Keratinocyte (primary cell): ENCODE data around the gene PAPPA2. TPM values are rescaled to one million over a fixed set of nuclear protein-coding genes. Genes with fewer than 3 reads are reported as not detected.

Source experiments
- DNase-seq: peaks from one replicate; pipeline ENCODE4 v3.0.0-alpha.2; 2011; ENCODE audit warnings: low read depth, missing footprints, low spot score
- FAIRE-seq: peaks from 2 replicates; lab custom pipeline; 2011; peaks lifted over from hg19 to GRCh38; lab: Jason Lieb, UNC
- H2AFZ ChIP-seq: 2 replicates; pipeline ENCODE4 v1.6.0; 2012; ENCODE audit warnings: low read length, control low read depth, inconsistent platforms; ENCODE audit not compliant: control insufficient read depth
- H3K27ac ChIP-seq: 2 replicates; pipeline ENCODE4 v1.5.1; 2011; ENCODE audit warnings: low read length; ENCODE audit not compliant: control insufficient read depth, insufficient read depth
- H3K27me3 ChIP-seq: 3 replicates; pipeline ENCODE4 v1.6.0; 2011; ENCODE audit warnings: low read length; ENCODE audit not compliant: control insufficient read depth, insufficient read depth; ENCODE audit errors: extremely low read depth
- H3K36me3 ChIP-seq, 2 experiments: 2 replicates in 1 of 2; 3 replicates in 1 of 2; pipeline ENCODE4 v1.5.1; 2011; ENCODE audit warnings: low read length in 2 of 2, mild to moderate bottlenecking in 1 of 2; ENCODE audit not compliant: control insufficient read depth in 2 of 2, insufficient read depth in 2 of 2; ENCODE audit errors: extremely low read depth in 1 of 2
- H3K4me1 ChIP-seq: 3 replicates; pipeline ENCODE4 v1.5.1; 2011; ENCODE audit warnings: low read length; ENCODE audit not compliant: control insufficient read depth, insufficient read depth; ENCODE audit errors: extremely low read depth
- H3K4me2 ChIP-seq: 3 replicates; pipeline ENCODE4 v1.6.0; 2011; ENCODE audit warnings: low read depth, low read length; ENCODE audit not compliant: control insufficient read depth, insufficient read depth; ENCODE audit errors: extremely low read depth
- H3K4me3 ChIP-seq, 3 experiments: fragments of 200-600 bp in 1 of 3; sonication (generic) in 1 of 3; 2 replicates in 2 of 3; 3 replicates in 1 of 3; pipeline ENCODE4 v1.5.1; 2011 to 2016; ENCODE audit warnings: low read length in 3 of 3, mild to moderate bottlenecking in 3 of 3, control low read depth in 2 of 3, inconsistent platforms in 1 of 3, low read depth in 1 of 3, mixed read lengths in 1 of 3, mixed run types in 1 of 3, moderate library complexity in 1 of 3; ENCODE audit not compliant: control insufficient read depth in 2 of 3, insufficient read depth in 2 of 3; ENCODE audit errors: extremely low read depth in 1 of 3
- H3K79me2 ChIP-seq: 2 replicates; pipeline ENCODE4 v1.6.0; 2012; ENCODE audit warnings: low read length; ENCODE audit not compliant: control insufficient read depth, insufficient read depth
- H3K9ac ChIP-seq: 3 replicates; pipeline ENCODE4 v1.6.0; 2011; ENCODE audit warnings: low read length; ENCODE audit not compliant: control insufficient read depth, insufficient read depth; ENCODE audit errors: extremely low read depth
- H3K9me1 ChIP-seq: 3 replicates; pipeline ENCODE4 v1.6.0; 2011; ENCODE audit warnings: low read length; ENCODE audit not compliant: control insufficient read depth, insufficient read depth; ENCODE audit errors: extremely low read depth
- H3K9me3 ChIP-seq: 2 replicates; pipeline ENCODE4 v1.5.1; 2012; ENCODE audit warnings: low read depth, low read length; ENCODE audit not compliant: control insufficient read depth
- H4K20me1 ChIP-seq: 3 replicates; pipeline ENCODE4 v1.6.0; 2011; ENCODE audit warnings: low read length; ENCODE audit not compliant: control insufficient read depth, insufficient read depth; ENCODE audit errors: extremely low read depth
- EZH2 ChIP-seq: IDR thresholded peaks from one replicate; pipeline ENCODE4 v1.6.1; 2012; ENCODE audit warnings: inconsistent platforms, mild to moderate bottlenecking, low read length, moderate library complexity
- dilution Hi-C: fragments of 300-500 bp; cut with MboI; formaldehyde crosslinking; loops from one replicate; pipeline ENCODE4 v1.7.0; 2020; ENCODE audit warnings: low sequenced_read_pairs; ENCODE audit not compliant: extremely low pct_ligation_motif_present
- polyA plus RNA-seq, 5 experiments: library from polyadenylated mRNA; depleted of rRNA in 3 of 5; stranded (reverse) in 3 of 5; stranded (forward) in 1 of 5; unstranded in 1 of 5; fragments of >200 nt; gene quantifications; 1 replicate in 1 of 5; 2 replicates in 3 of 5; 3 replicates in 1 of 5; pipeline versions ENCODE4 v1.2.1 to v1.2.3, GENCODE V29; 2011 to 2012; ENCODE audit warnings: missing spikeins in 2 of 5, low read depth in 1 of 5, low replicate concordance in 1 of 5
- TF ChIP-seq, protein P1 (sequence below), 3 experiments: IDR thresholded peaks in 1 of 3; conservative IDR thresholded peaks in 1 of 3; optimal IDR thresholded peaks in 1 of 3; 2 replicates in 2 of 3; 3 replicates in 1 of 3; pipeline versions ENCODE3 to v1.5.1; 2011; ENCODE audit warnings: low read length in 3 of 3, mild to moderate bottlenecking in 3 of 3, moderate library complexity in 2 of 3, control low read depth in 1 of 3, inconsistent platforms in 1 of 3; ENCODE audit not compliant: insufficient read depth in 2 of 3; ENCODE audit errors: extremely low read depth in 1 of 3

The PAPPA2 gene
- polyA plus RNA-seq, 1 donor (not counting 4 experiments of a cell fraction or from before 2014, with no cell fraction given): 0.07 TPM

GRCh38 chr1:176638713-176639526, 175.9 kb downstream of the PAPPA2 start:
- dilution Hi-C loops: no loop called here
- Histone ChIP-seq H3K9me1 (no peaks in the 10 kb centered on the region), H3K36me3 (no peaks in the 10 kb centered on the region), H3K9ac (no peak overlapping the region), H3K79me2 (no peaks in the 10 kb centered on the region), H3K9me3 (no peaks in the 10 kb centered on the region), H3K27ac (no peak overlapping the region), H4K20me1 (no peaks in the 10 kb centered on the region), H3K4me3 (no peak overlapping the region), H3K27me3 (no peaks in the 10 kb centered on the region), H3K4me1 (no peaks in the 10 kb centered on the region), H3K4me2 (no peak overlapping the region), H2AFZ (no peak overlapping the region)
- TF ChIP-seq, protein P1, sequence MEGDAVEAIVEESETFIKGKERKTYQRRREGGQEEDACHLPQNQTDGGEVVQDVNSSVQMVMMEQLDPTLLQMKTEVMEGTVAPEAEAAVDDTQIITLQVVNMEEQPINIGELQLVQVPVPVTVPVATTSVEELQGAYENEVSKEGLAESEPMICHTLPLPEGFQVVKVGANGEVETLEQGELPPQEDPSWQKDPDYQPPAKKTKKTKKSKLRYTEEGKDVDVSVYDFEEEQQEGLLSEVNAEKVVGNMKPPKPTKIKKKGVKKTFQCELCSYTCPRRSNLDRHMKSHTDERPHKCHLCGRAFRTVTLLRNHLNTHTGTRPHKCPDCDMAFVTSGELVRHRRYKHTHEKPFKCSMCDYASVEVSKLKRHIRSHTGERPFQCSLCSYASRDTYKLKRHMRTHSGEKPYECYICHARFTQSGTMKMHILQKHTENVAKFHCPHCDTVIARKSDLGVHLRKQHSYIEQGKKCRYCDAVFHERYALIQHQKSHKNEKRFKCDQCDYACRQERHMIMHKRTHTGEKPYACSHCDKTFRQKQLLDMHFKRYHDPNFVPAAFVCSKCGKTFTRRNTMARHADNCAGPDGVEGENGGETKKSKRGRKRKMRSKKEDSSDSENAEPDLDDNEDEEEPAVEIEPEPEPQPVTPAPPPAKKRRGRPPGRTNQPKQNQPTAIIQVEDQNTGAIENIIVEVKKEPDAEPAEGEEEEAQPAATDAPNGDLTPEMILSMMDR (optimal IDR thresholded peaks at IDR 0.05 in 1 of 3, IDR thresholded peaks at IDR 0.05 in 1 of 3, conservative IDR thresholded peaks at IDR 0.05 in 1 of 3; ENCODE audit: extremely low read depth in 1 of 3, insufficient read depth in 2 of 3, low read length in 3 of 3): no peak
- no peak for TF ChIP-seq EZH2
- FAIRE-seq (no peak), DNase-seq (no peak)

DNA sequence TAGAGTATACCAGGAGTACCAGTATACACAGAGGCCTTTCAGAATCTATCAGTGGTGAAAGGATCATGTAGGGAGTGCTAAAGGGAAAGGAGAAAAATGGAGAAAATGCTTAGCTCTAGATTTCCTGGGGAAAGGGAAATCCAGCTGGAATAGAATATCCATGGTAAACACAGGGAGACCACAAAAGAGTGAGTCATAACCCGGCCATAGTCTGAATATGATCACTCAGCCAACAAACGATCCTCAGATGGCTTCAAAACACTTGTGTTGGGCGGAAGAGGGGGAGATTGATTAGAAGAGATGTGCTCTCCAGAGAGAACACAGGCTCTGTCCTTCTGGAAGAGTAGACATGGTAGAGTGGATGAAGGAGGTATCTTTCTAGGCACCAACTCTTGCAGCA, 180.6 kb downstream of the PAPPA2 start:
- Histone ChIP-seq H2AFZ (no peak overlapping the region), H3K27ac (no peak overlapping the region), H3K9me1 (no peaks in the 10 kb centered on the region), H3K36me3 (no peaks in the 10 kb centered on the region), H3K27me3 (no peaks in the 10 kb centered on the region), H3K79me2 (no peaks in the 10 kb centered on the region), H3K9ac (no peak overlapping the region), H3K4me2 (no peak overlapping the region), H3K9me3 (no peaks in the 10 kb centered on the region), H3K4me3 (no peak overlapping the region), H3K4me1 (no peaks in the 10 kb centered on the region), H4K20me1 (no peaks in the 10 kb centered on the region)
- FAIRE-seq (no peak), DNase-seq (no peak)
- dilution Hi-C loops: no loop called here
- no peak for TF ChIP-seq EZH2
- TF ChIP-seq, protein P1 (optimal IDR thresholded peaks at IDR 0.05 in 1 of 3, IDR thresholded peaks at IDR 0.05 in 1 of 3, conservative IDR thresholded peaks at IDR 0.05 in 1 of 3; ENCODE audit: extremely low read depth in 1 of 3, insufficient read depth in 2 of 3, low read length in 3 of 3): no peak
